Embryonic facial prominence (tissue), 1 donor: ENCODE data around the gene SELENON.

ENCODE experiments used
- DNase-seq: peaks from one replicate; pipeline ENCODE4 v3.0.0-alpha.2; 2016; ENCODE audit errors: extremely low spot score

The SELENON gene

GRCh38 chr1:25809283-25809926 is 9.4 kb downstream of the SELENON start:
- DNase-seq, result no peak

DNA sequence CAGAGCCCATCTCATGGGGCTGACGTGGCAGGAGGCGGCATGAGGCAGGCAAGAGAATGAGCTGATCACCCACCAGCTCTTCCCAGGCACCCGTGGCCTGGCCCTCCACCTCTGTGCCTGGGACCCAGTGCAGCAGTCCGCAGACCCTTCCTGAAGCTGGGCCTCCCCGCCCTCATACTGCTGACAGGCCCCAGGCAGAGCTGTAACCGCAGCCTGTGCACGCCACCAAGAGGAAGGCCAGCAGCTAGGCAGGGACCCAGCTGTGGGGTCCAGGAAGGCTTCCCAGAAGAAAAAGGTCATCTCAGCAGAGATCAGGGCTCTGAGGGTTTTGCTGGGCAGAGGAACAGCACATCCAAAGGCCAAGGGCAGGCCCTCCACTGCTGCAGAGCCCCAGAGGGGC is 9.9 kb downstream of the SELENON start:
- DNase-seq, result no peak

DNA sequence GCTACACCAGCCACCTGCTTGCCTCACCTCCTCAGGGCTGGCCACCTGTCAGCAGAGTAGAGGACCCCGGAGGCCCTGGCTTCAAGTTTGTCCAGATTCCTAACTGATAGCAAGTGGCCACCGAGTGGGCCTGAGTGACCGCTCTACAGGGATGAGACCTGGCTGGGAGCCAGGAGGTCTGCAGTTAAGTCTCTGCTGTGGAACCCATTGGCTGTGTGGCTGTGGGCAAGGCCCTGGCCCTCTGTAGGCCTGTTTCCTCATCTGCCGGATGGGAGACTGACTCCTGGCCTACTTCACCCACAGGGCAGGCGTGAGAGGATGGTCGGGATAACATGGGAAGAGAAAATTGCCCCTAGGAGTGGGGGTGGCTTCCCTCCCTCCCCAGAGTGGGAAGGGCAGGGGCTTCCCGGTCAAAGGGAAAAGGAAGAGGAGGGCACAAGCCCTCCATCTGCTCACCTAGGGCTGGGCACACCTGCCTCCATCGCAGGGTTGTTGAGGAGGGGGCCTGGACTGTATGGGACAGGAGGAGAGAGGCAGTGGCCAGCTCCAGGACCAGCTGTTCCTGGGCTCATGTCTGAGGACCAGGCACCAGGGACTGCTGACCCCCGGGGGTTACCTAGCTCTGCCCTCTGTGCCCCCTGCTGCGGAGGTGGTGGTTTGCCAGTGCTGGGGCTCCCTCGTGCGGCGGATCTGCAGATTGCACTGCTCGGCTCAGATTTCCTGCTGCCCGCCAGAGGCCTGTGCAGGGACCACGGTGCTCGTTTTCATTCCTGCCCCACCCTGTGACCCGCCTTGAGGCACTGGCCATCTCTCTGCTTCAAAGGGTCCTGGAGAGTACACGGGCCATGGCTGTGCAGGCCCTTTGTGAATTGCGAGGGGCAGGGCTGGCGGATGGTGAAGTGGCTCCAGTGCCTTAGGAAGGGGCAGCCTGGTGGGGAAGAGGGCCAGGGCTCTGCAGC is 10.6 kb downstream of the SELENON start:
- no peak for DNase-seq

GRCh38 chr1:25811384-25812082 is 11.5 kb downstream of the SELENON start:
- DNase-seq, result no peak

- no peak for DNase-seq
Measured at GRCh38 chr1:25813071-25813733, 13.2 kb downstream of the SELENON start.

DNA sequence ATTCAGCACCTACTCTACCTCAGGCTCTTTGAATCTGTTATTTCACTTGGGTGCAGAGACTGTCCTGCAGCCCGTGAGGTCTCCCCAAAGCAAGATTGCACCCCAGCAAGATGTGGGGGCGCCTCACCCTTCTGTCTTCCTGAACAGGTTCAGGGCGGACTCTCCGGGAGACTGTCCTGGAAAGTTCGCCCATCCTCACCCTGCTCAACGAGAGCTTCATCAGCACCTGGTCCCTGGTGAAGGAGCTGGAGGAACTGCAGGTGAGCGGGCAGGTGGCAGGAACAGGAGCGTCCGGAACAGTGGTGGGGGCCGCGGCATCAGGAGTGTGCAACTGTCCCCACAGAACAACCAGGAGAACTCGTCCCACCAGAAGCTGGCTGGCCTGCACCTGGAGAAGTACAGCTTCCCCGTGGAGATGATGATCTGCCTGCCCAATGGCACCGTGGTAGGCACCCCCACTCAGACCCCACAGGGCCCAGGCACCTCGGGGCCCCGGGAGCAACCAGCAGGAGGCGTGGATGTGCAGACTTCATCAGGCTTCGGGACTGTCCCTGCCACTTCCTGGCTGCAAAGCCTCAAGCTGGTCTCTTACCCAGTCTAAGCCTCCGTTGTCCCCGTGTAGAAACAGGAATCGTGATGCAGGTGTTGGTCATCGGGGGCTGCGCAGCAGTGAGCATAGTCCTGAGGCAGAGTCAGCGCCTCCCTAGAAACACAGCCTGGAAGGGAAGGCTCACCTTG is 13.9 kb downstream of the SELENON start:
- DNase-seq, result no peak

DNA sequence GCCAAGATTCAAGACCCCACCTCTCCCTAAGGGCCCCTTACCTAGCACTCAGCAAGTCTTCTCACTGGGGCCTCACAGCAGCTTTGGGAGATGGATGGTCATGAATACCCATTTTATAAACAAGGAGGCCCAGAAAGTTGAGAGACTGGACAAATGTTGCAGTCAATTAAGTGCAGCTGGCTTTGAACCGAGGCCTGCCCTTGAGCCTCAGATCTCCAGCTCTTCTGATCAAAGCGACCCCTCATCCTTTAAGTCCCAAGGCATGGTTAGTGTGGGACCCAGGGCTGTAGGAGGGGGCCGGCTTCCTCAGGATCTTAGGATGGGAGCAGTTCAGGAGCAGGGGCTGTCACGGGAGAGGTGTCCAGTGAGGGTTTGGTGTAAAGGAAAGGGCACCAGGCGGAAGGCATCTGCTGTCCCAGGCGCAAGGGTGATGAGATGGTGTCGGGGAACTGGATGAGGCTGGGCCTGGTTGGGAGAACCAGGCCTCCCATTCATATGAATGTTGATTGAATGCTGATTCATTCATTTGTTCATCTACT is 14.6 kb downstream of the SELENON start:
- no peak for DNase-seq

DNA sequence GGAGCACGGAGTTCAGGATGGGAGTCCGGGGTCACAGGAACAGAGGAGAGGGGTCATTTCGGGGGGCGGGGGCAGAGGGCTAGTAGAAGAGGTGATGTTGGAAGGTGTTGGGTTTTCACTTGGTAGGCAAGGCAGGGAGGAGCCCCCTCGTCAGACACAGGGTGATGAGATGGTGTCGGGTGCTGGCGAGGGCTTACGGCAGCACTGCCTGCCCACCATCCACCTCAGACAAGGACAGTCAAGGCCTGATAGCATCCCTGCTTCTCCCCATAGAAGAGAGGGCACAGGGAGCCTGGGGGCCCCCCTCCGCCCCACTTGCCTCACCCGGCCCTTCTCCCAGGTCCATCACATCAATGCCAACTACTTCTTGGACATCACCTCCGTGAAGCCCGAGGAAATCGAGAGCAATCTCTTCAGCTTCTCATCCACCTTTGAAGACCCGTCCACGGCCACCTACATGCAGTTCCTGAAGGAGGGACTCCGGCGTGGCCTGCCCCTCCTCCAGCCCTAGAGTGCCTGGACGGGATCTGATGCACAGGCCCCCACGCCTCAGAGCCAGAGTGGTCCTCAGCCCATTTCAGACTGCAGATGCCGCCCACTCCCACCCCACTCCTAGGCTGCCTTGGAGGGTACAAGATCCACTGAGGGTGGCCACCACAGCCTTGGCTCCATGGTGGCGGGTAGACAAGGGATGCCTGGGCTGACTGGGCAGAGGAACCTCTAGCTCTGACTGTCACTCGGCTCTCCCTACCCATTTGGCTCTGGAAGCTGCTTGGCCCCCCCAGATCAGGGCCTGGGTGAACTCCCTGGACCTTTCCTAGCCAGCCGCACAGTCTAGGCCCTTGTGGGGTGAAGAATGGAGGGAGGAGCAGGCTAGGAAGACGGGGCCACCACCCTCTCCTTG is 15.5 kb downstream of the SELENON start:
- DNase-seq, result no peak

GRCh38 chr1:25816112-25816718 is 16.2 kb downstream of the SELENON start:
- DNase-seq, result no peak

DNA sequence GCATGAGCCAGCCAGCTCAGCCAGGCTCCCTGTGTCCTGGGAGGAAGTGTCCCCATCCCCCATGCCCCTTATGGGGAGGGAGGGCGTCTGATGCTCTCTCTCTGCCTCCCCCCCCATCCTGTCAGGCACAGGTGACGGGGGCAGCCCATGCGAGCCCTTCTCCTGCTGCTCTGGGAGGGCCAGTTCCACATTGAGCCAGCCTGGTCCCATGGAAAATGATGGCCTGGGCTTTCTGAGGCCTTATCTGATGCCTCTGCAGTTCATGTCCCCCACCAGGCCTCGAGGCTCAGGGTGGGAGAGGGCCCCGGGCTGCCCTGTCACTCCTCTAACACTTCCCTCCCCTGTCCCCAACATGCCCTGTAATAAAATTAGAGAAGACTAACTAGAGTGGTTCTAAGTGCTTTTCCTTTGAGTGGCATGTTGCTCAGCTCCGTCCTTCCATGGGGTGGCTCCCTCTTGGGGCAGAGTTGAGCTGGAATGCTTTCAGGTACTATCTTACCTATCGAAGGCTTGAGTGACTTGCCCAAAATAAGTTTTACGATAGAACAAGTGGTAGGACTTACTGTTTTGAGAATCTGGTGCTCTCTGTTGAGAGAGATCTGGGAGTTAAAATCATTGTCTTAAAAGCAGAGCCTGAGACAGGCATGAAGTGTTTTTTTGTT is 18.0 kb downstream of the SELENON start:
- no peak for DNase-seq

- DNase-seq, result no peak
Measured at GRCh38 chr1:25818569-25818968, 18.6 kb downstream of the SELENON start.

- peak; percentile 73 for DNase-seq
Measured at GRCh38 chr1:25819491-25820246, 19.7 kb downstream of the SELENON start, which contains the start of gene MTFR1L. TSS of gene MTFR1L (plus strand) at chr1:25819954. CDS start at chr1:25823105, 3,151 bp downstream.

GRCh38 chr1:25820247-25821111 is 20.5 kb downstream of the SELENON start:
- DNase-seq, result no peak

GRCh38 chr1:25821112-25821476 is 21.1 kb downstream of the SELENON start:
- DNase-seq, result no peak

GRCh38 chr1:25821630-25822091 is 21.7 kb downstream of the SELENON start:
- no peak for DNase-seq

DNA sequence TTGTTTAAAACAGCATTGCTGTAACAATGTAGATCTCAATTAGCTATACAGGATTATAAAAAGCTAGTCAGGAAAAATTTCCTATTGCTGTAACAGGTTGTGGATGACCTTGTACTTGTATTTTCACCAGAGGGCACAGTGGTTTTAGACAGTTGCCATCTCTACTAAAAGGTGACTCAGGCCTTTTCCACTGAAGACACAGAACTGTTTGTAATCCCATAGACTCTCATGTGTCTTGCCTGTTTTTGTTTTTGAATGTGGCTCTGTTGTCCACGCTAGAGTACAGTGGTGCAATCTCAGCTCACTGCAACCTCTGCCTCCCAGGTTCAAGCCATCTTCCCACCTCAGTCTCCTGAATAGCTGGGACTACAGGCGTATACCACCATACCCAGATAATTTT is 25.6 kb downstream of the SELENON start:
- DNase-seq, result no peak

GRCh38 chr1:25826571-25826970 is 26.6 kb downstream of the SELENON start:
- no peak for DNase-seq
